Measurements from ENCODE around the gene MTMR10.

Gene MTMR10, protein sequence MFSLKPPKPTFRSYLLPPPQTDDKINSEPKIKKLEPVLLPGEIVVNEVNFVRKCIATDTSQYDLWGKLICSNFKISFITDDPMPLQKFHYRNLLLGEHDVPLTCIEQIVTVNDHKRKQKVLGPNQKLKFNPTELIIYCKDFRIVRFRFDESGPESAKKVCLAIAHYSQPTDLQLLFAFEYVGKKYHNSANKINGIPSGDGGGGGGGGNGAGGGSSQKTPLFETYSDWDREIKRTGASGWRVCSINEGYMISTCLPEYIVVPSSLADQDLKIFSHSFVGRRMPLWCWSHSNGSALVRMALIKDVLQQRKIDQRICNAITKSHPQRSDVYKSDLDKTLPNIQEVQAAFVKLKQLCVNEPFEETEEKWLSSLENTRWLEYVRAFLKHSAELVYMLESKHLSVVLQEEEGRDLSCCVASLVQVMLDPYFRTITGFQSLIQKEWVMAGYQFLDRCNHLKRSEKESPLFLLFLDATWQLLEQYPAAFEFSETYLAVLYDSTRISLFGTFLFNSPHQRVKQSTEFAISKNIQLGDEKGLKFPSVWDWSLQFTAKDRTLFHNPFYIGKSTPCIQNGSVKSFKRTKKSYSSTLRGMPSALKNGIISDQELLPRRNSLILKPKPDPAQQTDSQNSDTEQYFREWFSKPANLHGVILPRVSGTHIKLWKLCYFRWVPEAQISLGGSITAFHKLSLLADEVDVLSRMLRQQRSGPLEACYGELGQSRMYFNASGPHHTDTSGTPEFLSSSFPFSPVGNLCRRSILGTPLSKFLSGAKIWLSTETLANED

DNA sequence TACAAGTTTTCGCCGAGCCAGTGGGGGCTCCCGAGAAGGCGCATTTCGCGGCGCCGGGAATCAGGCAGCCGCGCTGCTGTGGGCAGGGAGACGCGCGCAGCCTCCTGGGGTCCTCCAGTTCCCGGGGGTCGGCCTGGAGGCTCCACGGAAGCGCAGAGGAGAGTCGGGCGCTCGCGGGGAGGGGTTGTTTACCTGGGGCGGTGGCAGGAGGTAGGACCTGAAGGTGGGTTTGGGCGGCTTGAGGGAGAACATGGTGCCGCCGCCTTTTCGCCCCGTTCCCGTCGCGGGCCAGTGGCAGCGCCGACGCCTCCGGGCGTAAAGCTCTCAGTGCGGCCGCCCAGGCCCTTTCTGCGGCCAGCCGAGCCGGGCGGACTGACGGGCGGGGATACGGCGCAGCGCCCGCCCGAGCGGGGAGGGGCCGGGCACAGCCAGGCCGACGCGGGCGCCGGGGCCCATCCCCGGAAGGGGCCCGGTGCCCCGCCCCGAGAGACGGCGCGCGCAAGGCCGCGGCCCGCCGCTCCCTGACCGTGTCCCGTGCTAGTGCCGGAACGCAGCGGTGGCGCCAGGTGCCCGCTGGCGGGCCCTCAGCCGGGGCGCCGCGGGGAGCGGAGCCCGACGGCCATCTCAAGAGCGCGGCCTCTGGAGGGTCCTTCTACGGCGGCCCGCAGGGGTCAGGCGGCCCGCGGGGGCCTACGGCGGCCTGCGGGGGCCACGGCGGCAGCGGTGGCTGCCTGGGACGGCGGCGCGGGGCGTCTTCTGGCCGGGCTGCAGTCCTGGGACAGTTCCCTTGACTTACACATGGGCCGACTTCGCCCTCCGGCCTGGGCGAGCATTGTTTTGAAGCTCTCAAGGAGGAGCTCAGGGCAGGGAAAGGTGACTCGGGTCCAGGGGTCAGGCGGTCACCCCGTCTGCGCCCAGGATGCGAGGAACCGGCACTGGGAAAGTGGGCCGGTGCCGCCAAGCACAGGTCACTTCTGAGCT lies at the start of gene MTMR10:
Gene MTMR10 (minus strand): TSS at position 374 of the 981 bp plus-strand sequence. CDS start 122 bp downstream, at position 252.
- DNase-seq (ENCODE audit: low read depth), result no peak
- TF ChIP-seq, protein P1, sequence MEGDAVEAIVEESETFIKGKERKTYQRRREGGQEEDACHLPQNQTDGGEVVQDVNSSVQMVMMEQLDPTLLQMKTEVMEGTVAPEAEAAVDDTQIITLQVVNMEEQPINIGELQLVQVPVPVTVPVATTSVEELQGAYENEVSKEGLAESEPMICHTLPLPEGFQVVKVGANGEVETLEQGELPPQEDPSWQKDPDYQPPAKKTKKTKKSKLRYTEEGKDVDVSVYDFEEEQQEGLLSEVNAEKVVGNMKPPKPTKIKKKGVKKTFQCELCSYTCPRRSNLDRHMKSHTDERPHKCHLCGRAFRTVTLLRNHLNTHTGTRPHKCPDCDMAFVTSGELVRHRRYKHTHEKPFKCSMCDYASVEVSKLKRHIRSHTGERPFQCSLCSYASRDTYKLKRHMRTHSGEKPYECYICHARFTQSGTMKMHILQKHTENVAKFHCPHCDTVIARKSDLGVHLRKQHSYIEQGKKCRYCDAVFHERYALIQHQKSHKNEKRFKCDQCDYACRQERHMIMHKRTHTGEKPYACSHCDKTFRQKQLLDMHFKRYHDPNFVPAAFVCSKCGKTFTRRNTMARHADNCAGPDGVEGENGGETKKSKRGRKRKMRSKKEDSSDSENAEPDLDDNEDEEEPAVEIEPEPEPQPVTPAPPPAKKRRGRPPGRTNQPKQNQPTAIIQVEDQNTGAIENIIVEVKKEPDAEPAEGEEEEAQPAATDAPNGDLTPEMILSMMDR (conservative IDR thresholded peaks at IDR 0.05; ENCODE audit: low read depth, low read length), result no peak
- H3K4me3 ChIP-seq (ENCODE audit: low read length), result peak within 1 kb of the TSS; percentile 91

DNA sequence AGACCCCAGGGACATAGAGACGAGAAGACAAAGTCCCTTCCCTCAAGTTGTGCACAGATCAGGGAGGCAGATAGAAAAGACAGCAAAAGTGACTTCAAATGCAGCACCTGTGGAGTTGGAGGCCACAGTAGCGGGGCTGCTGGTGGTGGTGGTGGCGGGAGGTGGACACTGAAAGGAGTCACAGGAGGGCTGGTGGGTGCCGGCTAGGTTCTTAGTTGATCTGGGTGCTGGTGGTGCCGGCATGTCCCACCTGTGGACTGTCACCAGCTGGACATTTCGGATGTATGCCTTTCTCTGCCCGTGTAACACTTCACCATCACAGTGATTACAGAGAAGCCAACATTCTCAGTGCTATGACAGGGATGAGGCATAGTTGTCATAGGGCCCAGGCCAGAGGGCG lies 49.2 kb upstream of the MTMR10 start:
- DNase-seq (ENCODE audit: low read depth), result no peak
- TF ChIP-seq, protein P1 (conservative IDR thresholded peaks at IDR 0.05; ENCODE audit: low read depth, low read length), result no peak
- H3K4me3 ChIP-seq (ENCODE audit: low read length), result no peak overlapping the region

DNA sequence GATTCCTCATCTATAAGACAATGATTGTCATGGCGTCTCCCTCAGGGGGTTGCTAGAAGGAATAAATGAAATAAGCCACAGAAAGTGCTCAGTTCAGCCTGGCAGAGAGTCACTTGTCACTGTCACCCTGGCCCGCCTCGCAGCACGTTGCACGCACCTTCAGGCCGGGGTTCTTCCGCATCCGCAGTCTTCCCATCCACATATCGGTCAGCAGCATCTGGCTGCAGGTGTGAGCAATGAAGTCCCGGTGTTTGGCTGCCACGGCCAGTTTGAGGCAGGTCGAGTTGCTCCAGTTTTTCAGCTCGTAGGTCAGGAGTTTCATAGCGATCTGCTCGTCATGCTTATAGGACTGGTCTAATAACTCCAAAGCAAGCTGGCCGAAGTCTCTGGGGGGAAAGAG lies 48.5 kb upstream of the MTMR10 start:
- TF ChIP-seq, protein P1 (conservative IDR thresholded peaks at IDR 0.05; ENCODE audit: low read depth, low read length), result no peak
- no peak for DNase-seq (ENCODE audit: low read depth)
- no peak overlapping the region for H3K4me3 ChIP-seq (ENCODE audit: low read length)

DNA sequence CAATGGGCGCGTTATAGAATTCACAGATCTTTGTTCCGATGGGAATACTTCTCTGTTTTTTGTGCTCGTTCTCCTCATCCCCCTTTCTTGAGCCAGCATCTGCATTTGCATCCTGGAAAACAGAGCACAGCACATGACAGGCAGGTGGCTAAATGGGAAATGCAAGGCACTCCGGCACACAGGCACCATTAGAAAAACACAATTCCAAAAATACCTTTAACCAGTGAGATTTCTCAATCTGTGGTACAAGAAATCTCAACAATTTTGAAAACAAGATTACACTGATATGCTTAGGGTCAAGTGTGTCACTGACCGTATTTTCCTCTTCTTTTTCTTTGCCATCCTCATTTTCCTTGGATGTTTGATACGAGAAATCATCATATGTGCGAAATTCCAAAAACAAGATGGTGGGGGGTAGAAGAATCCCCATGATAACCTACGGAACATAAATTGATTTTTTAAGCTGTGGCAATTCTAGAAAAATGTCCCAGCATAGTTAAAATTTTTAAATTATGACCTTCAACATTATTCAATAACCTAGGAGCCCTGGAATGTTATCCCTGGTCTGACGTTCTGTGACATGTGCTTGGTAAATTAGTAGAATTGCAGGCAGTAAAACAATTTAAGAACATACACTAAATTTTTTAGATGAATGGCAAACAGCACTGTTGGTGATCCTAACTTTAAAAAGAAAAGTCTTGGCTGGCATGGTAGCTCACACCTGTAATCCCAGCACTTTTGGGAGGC lies 46.5 kb upstream of the MTMR10 start:
- no peak for DNase-seq (ENCODE audit: low read depth)

DNA sequence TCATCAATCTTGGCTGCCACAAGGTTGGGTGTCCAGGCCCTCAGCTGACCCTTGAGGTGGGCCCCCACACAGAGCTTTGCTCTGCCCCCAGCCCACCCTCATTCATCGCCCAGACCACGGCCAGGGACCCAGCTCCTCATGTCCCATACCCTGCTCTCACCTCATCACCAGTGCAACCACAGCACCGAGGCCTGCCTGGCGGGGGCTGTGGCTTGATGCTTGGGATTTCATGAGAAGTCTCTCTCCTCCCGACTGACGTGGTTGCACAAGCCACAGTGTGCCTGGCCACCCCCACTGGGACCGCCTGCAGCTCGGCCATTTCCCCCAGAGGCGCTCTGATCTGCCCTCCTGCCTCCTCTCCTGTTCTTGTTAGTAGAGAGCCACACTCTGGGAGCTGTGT lies 45.4 kb upstream of the MTMR10 start:
- TF ChIP-seq, protein P1 (conservative IDR thresholded peaks at IDR 0.05; ENCODE audit: low read depth, low read length), result no peak
- no peak overlapping the region for H3K4me3 ChIP-seq (ENCODE audit: low read length)
- no peak for DNase-seq (ENCODE audit: low read depth)

More for the DNA sequence above, 46.5 kb upstream of the MTMR10 start:
- TF ChIP-seq, protein P1 (conservative IDR thresholded peaks at IDR 0.05; ENCODE audit: low read depth, low read length), result no peak
- no peak overlapping the region for H3K4me3 ChIP-seq (ENCODE audit: low read length)

DNA sequence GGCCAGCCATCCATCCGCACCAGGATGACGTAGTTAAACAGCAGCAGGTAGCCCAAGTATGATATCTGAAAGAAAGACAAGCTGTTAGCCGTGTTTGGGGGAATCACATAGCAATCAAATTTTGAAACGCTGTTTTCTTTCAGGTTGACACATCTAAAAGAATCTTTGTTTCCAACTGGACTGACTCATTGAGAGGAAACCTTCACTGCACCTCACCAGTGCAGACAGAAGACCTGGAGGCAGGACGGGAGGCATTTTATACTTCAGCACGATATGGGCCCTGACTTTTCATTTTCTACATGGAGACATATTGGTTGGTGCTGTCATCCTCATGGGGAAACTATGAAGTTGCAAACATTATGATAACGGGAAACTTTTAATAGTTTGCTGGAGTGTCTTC lies 44.2 kb upstream of the MTMR10 start:
- TF ChIP-seq, protein P1 (conservative IDR thresholded peaks at IDR 0.05; ENCODE audit: low read depth, low read length), result no peak
- no peak for DNase-seq (ENCODE audit: low read depth)
- H3K4me3 ChIP-seq (ENCODE audit: low read length), result no peak overlapping the region
